SIG-M5 treated with dmso at 0.1 percent for 504 hours (cell line): Measurements from ENCODE around the gene LGALS7B.
"Not testable (repeated sequence)": the region's sequence is repeated elsewhere in the genome, so short reads cannot be mapped to it uniquely, and the experiment has no call there.

Experiments
- DNase-seq: peaks from one replicate; lab custom pipeline; 2025; ENCODE audit not compliant: unreplicated experiment; lab: John Stamatoyannopoulos, UW

Gene LGALS7B

DNA sequence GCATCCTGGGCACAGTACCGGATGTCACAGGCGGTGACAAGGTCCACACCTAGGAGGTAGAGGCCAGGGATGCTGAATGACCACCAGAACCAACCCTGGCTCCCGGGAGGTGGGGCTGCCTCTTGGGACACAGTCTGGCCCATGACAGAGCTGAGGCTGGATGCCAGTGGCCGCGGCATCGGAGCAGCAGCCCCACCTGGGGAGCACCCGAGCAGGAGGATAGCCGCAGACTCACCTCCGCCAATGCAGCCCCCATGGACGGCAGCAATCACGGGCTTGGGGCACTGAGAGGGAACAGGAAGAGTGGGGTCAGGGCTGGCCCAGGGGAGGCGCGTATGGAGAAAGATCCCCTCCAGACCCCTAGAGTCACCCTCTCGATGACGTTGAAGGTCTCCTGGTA lies 28.1 kb downstream of the LGALS7B start:
- DNase-seq, result no peak

DNA sequence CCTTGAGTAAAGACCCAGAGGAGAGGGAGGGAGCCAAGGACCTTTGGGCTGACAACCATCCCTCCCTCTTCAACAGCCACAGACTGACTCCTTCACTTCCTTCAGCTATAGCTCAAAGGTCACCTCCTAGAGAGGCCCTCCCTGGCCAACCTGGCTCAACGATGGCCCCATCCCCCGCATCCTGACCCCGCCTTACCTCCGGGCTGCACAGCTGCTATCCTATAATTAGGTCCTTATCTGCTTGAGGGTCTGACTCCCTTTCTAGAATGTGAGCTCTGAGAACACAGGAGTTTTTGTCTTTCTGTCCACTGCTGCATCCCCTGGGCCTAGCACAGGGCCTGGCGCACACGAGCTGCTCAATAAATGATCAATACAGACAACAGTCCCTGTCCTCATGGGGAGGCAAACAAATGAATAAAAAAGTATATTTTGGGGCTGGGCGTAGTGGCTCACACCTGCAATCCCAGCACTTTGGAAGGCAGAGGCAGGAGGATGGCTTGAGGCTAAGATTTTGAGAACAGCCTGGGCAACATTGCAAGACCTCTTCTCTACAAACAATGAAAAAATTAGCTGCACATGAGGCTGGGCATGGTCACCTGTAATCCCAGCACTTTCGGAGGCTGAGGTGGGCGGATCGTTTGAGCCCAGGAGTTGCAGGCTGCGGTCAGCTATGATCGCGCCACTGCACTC lies 30.4 kb downstream of the LGALS7B start:
- DNase-seq, result no peak

- not testable (repeated sequence) for DNase-seq
These were observed 32.3 kb downstream of the LGALS7B start for GRCh38 chr19:38821230-38821825.

DNA sequence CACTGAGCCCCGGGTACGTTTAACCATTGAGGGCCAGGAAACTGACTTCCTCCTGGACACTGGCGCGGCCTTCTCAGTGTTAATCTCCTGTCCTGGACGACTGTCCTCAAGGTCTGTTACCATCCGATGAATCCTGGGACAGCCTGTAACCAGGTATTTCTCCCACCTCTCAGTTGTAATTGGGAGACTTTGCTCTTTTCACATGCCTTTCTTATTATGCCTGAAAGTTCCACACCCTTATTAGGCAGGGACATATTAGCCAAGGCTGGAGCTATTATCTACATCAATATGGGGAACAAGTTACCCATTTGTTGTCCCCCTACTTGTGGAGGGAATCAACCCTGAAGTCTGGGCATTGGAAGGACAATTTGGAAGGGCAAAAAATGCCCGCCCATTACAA lies 36.9 kb downstream of the LGALS7B start:
- DNase-seq, result not testable (repeated sequence)

GRCh38 chr19:38826856-38827551 lies 38.0 kb downstream of the LGALS7B start:
- no peak for DNase-seq

DNA sequence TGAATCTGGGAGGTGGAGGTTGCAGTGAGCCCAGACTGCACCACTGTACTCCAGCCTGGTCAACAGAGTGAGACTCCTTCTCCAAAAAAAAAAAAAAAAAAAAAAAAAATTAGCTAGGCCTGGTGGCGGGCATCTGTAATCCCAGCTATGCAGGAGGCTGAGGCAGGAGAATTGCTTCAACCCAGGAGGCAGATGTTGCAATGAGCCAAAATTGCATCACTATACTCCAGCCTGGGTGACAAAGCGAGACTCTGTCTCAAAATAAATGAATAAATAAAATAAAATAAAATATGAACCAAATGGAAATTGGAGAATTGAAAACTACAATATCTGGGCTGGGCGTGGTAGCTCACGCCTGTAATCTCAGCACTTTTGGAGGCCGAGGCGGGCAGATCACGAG lies 40.2 kb downstream of the LGALS7B start:
- DNase-seq, result peak; percentile 42

GRCh38 chr19:38830039-38830733 lies 41.2 kb downstream of the LGALS7B start:
- no peak for DNase-seq

DNA sequence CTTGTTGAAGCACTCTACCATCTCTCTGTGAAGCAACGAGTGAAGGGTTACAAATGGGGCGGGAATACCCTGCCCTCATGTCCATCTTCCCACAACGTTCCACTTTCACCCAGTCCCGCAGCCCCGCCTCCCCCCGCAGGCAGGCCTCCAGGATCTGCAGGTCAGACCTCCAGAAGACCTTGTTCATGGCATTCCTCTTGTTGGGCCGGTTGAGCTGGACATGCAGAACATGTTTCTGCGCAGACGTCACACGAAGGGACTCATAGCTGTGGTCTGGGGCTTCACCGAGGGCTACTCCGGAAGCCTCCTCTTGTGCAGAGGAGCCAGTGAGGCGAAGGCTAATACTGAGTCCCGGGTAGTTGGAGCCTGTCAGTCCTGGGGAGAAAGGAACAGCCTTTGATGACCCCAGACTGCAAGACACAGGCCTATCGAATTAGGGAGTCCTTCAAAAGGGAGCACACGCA lies 42.2 kb downstream of the LGALS7B start:
- DNase-seq, result peak; percentile 76

- no peak for DNase-seq
These were observed 44.1 kb downstream of the LGALS7B start for GRCh38 chr19:38833092-38833425.

GRCh38 chr19:38834104-38834490 lies 45.1 kb downstream of the LGALS7B start:
- DNase-seq, result no peak

DNA sequence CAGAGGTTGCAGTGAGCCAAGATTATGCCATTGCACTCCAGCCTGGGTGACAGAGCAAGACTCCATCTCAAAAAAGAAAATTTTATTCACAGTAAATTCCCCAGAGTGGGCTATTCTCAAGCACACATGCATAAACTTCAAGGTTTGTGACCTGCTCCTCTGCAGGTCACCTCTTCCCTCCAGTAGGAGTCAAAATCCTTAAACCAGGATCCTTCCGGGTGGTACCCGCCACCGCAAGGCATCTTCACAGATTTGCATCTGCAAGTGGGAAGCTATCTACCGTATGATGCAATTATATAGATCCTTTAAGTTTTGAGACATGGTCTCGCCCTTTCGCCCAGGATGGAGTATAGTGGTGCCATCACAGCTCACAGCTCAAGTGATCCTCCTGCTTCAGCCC lies 45.6 kb downstream of the LGALS7B start:
- no peak for DNase-seq

DNA sequence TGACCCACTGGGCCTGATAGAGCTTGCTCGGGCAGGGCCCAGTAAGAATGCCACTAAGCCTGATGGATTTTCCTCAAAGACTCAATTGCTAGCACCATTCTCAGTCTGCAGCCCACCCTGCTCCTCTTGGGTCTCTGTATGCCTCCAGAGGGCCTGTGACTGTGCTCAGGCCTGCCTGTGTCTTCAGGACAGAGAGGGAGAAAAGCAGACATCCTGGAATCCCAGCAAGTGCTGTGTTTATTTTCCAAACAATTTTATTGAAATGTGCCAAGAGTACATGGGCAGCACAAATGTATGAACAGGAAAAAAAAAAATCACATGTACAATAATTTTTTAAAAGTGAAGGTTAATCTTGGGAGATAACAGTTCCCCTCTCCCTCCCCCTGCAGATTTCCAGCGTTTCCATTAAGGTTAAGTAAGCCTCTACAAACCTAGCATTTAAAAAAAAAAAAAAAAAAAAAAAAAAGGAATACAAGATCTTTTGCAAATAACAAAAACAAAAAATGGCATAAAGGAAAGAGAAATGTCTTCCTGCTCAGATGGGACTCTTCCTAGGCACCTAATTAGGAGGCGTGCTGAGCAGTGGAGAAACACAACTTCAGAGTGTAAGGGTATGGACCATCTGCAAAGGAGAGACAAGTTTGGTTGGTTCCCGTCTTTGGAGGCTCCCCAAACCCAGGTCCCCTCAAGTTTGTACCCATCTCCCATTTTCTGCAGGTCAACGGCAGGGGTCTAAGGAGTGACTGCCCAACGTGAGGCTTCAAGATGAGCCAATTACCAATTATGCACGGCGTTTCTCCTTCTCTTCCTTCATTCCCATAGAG lies 47.4 kb downstream of the LGALS7B start:
- no peak for DNase-seq

DNA sequence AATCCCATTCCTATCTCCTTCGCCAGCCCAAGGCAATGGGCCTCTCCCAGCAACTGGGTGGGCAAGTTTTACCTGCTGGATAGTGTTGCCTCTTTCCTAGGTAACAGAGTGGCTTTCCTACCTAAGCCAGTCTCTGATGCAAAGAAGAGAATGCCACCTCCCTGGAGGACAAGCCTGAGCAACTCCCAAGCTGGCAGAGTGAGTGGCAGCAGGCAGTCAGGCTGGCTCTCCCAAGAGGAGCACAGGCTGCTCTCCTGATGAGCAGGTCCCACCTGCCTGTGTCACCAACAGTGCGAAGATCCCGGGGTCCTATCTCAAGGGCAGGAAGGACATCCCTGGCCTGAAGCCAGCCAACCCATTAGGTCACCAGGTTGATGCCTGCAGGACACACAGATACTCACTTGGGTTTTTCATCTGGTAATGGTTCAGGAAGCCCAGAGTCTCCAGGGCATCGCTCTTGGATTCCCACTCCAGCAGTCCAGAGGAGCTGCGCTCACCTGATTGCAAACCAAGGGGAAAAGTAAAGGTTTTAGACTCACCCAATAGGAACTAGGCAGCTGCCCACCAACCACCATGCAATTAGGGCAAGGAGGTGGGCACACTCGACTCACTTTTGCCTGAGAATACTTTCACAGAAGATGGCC lies 48.1 kb downstream of the LGALS7B start:
- no peak for DNase-seq

DNA sequence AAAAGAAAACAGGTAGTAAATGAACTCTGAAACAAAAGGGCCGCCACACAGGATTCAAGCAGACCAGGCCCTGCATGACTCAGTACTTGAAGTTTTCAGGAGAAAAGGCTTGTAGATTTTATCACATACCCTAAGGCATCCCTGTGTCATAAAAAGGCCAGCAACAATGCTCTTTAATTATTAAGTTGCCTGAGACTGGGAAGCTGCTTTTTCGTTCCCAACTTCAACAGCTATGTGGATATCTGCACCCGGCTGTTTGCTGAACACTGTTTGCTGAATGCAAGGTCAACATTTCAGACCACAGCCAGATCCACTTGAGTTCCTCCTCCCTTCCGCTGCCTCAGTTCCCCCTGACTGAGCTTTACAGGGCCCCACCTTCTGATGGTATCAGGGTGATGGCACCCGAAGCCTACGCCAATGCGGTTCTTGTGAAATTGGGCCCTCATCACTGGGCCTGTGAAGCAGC lies 48.7 kb downstream of the LGALS7B start:
- peak; percentile 62 for DNase-seq

DNA sequence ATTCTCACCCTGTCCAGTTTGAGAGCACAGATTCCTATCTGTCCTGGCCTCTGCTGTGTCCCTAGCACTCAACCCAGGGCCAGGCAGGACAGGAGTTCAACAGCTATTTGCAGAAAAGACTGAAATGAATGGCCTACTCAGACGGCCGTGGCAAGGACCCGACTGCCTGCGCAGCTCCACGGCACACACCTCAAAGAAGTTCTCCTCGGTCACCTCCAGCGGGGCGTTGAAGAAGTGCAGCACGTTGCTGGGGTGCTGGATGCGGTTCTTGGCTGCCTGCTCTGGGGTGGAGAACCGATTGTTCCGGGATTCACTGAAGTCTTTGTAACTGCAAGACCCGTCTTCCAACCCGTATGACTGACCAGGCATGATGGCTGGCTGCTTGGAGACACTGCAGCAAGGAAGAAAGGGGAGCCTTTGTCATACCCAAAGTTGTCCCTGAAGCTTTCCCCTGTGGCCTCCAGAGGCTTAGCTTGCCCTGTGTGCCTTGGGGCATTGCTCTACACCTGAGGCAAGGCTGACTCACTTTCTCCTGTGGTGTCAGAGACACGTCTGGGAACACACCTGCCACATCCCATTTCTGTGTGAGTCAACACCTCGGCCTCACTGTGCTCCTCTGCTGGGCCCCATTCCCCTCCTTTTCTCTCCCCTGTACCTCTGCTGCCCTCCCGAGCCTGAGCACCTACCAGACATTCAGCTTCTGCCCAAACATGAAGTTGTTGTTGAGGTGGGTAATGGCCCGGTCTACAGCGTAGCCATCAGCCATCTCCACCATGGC lies 49.4 kb downstream of the LGALS7B start:
- peak; percentile 33 for DNase-seq

DNA sequence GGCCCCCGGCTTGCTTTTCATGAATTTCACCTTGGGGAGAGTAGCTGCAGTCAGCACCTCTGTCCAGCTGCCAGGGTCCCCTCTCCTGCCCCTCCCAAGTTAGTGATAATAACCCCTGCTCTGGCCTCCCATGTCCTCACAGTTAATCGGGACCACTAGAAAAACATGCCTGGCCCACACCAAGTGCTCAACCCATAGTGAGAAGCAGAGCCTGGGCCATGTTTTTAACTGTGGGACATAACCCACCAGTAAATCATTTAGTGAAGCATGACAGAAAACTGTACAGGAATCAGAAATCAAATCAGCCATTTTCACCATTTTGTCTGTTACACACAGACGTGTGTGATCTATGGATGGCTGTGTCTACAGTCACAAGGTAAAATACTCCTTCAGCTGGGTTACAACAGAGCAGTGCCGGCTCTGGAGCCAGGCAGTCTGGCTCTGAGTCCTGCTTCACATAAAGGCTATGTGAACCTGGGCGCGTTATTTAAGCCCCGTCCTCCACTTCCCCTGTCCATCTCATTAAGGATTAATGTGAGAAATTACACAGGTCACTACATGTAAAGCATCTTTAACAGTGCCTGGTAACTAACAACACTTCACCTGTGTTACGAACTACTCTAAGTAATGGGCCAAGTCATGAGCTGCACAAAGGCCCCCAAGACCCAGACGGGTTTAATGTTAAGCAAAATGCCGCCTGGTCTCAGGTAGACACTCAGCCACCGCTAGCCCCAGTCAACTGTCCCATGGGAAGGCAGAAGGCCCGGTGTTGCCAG lies 50.2 kb downstream of the LGALS7B start:
- DNase-seq, result no peak

DNA sequence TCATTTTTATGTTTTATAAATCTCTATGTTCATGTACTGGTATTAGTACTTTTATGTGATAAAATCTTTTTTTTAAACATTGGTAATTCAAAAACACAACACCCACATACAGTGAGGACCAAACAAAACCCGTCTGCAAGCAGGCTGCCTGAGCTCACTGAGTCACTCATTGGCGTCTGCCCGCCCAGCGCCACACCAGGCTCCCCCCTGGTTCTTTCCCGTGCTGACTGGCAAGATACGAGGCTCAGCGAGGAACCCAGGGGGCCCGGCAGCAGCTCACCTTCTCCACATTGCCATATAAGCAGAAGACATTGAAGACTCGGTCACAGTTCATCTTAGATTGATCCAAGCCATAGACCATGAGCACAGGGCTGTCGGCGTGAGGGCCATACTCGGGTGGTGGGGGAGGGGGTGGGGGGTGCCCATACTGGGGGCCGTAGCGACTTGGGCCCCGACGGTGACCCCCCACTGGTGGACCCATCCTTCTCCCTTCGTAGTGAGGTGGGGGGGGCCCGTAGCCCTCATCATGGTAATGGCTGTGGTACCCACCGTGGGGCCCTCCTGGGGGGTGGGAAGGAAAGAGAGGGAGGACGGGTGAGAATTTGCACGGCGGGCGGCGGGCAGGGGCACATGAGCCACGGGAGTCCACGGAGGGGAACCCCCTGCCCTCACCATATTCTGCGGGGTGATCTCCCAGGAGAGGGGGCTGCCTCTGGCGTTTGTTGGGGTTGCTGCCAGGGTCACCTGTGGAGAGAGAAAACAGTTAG lies 51.0 kb downstream of the LGALS7B start:
- no peak for DNase-seq

DNA sequence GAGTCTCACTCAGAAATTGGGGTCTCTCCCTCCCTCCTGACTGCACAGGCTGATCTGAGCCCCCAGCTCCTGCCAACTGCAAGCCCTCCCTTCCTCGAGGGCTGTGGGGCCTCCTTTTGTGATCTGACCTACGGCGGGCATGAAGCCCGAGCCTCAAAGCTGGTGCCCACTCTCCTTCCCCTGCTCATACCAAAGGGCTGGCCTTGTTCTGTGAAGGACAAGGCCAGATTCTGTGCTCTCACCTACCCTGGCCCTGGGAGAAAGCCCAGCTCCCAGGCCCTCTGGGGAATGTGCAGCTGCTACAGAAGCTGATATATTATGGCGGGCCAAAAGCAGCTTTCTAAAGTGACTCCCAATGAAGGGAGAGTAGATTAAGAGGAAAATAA lies 51.6 kb downstream of the LGALS7B start:
- DNase-seq, result no peak
